ENCODE data around the gene CDCP1. TPM values are rescaled to one million over a fixed set of nuclear protein-coding genes. Genes with fewer than 3 reads are reported as not detected.

CDCP1 gene
- total RNA-seq, 1 experiment from 2014 or later = 0.13 TPM

GRCh38 chr3:45166321-45166879 is 20.2 kb upstream of the CDCP1 start:
- no TSS peak for BruUV-seq (replicated peaks)

DNA sequence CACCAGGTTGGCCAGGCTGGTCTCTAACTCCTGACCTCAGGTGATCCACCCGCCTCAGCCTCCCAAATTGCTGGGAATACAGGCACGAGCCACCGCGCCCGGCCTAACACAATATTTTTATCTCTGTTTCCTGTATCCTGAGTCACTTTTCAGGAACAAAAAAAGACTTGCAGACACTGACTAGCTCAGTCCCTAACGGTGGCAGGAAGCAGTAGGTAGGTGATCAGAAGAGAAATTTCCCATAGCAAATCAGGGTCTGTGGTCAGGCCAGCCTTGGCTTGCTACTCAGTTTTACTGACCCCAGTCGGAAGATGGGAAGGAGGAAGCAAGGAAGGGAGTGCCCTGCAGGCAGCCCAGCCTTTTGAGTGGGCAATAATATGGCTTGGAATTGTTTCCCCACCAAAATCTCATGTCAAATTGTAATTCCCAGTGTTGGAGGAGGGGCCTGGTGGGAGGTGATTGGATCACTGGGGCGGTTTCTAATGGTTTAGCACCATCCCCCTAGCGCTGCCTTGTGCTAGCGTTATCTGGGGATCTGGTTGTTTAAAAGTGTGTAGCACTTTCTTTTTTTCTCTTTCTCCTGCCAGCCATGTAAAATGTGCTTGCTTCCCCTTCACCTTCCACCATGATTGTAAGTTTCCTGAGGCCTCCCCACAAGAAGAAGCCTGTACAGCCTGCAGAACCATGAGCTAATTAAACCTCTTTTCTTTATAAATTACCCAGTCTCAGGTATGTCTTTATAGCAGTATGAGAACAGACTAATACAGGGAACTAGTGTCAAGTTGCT is 19.5 kb upstream of the CDCP1 start:
- Histone ChIP-seq H3K27ac (ENCODE audit: low read depth, low read length, poor library complexity, severe bottlenecking) (no peak overlapping the region), H3K27me3 (replicated peaks; ENCODE audit: insufficient read depth, low read depth, low read length, poor library complexity) (no peaks in the 10 kb centered on the region), H3K4me3 (ENCODE audit: low read depth, low read length, poor library complexity, severe bottlenecking) (no peak overlapping the region), H3K9me3 (ENCODE audit: low read depth, low read length, poor library complexity, severe bottlenecking) (no peaks in the 10 kb centered on the region), H3K36me3 (ENCODE audit: insufficient read depth, low read length, poor library complexity, severe bottlenecking) (no peaks in the 10 kb centered on the region), H3K4me1 (ENCODE audit: insufficient read depth, low read length, poor library complexity, severe bottlenecking) (peaks cover 6% of the 10 kb centered on the region)
- ChIA-PET CTCF (no interaction called here), POLR2A (ENCODE audit: low non-redundant PET) (no interaction called here)
- intact Hi-C loops (cut with micrococcal nuclease; ENCODE audit: unreplicated experiment) = no loop called here
- TF ChIP-seq EZH2 (IDR thresholded peaks at IDR 0.05; ENCODE audit: borderline replicate concordance, low read depth, low read length, poor library complexity, severe bottlenecking) (no peak), CTCF (conservative IDR thresholded peaks at IDR 0.05; ENCODE audit: low read depth, low read length) (no peak)
- DNase-seq (ENCODE audit: low spot score) = no peak
- BruUV-seq (replicated peaks) = no TSS peak

More at GRCh38 chr3:45166321-45166879, 20.2 kb upstream of the CDCP1 start:
- Histone ChIP-seq H3K9me3 (ENCODE audit: low read depth, low read length, poor library complexity, severe bottlenecking) (no peaks in the 10 kb centered on the region), H3K4me3 (ENCODE audit: low read depth, low read length, poor library complexity, severe bottlenecking) (no peak overlapping the region), H3K27me3 (replicated peaks; ENCODE audit: insufficient read depth, low read depth, low read length, poor library complexity) (no peaks in the 10 kb centered on the region), H3K27ac (ENCODE audit: low read depth, low read length, poor library complexity, severe bottlenecking) (no peak overlapping the region), H3K36me3 (ENCODE audit: insufficient read depth, low read length, poor library complexity, severe bottlenecking) (no peaks in the 10 kb centered on the region), H3K4me1 (ENCODE audit: insufficient read depth, low read length, poor library complexity, severe bottlenecking) (peaks cover 6% of the 10 kb centered on the region)
- POLR2A ChIA-PET (ENCODE audit: low non-redundant PET) = no interaction called here
- intact Hi-C loops (cut with micrococcal nuclease; ENCODE audit: unreplicated experiment) = no loop called here
- DNase-seq (ENCODE audit: low spot score) = no peak
- TF ChIP-seq EZH2 (IDR thresholded peaks at IDR 0.05; ENCODE audit: borderline replicate concordance, low read depth, low read length, poor library complexity, severe bottlenecking) = no peak
- CTCF ChIA-PET = no interaction called here

DNA sequence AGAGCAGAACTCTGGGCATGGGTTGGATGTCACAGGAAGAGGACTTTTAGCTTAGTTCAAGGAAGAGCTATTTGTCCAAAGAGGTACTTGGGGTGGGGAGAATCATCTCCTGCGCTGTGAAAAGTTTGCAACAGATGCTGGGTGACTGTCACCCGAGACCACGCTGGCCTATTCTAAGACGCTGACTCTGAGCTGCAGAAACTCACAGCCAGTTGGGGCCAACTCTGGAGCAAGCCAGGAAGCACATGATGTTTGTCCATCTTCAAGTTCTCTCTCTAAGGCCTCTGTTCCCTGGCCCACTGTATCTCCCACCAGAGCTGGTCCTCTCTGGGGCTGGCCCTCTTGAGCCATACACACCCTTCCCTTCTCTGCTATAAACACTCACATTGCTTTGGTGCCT is 17.9 kb upstream of the CDCP1 start:
- no peaks in the 10 kb centered on the region for H3K27me3 ChIP-seq (replicated peaks; ENCODE audit: insufficient read depth, low read depth, low read length, poor library complexity)
- ChIA-PET POLR2A (ENCODE audit: low non-redundant PET) (no interaction called here), CTCF (no interaction called here)
- BruUV-seq (replicated peaks) = no TSS peak
- no peak for TF ChIP-seq CTCF (conservative IDR thresholded peaks at IDR 0.05; ENCODE audit: low read depth, low read length)
- no peak for TF ChIP-seq EZH2 (IDR thresholded peaks at IDR 0.05; ENCODE audit: borderline replicate concordance, low read depth, low read length, poor library complexity, severe bottlenecking)
- peaks cover 6% of the 10 kb centered on the region for H3K4me1 ChIP-seq (ENCODE audit: insufficient read depth, low read length, poor library complexity, severe bottlenecking)
- no peak overlapping the region for H3K4me3 ChIP-seq (ENCODE audit: low read depth, low read length, poor library complexity, severe bottlenecking)
- no peak for DNase-seq (ENCODE audit: low spot score)
- no peaks in the 10 kb centered on the region for H3K9me3 ChIP-seq (ENCODE audit: low read depth, low read length, poor library complexity, severe bottlenecking)
- no peaks in the 10 kb centered on the region for H3K36me3 ChIP-seq (ENCODE audit: insufficient read depth, low read length, poor library complexity, severe bottlenecking)
- H3K27ac ChIP-seq (ENCODE audit: low read depth, low read length, poor library complexity, severe bottlenecking) = no peak overlapping the region
- intact Hi-C loops (cut with micrococcal nuclease; ENCODE audit: unreplicated experiment) = no loop called here
